ENCODE measurements around the gene IL10RB. TPM values are rescaled to one million over a fixed set of nuclear protein-coding genes. Genes with fewer than 3 reads are reported as not detected.
A peak's percentile ranks its signal among the peaks of the same experiment; 100 is the strongest.

Gene IL10RB
- total and polyA plus RNA-seq, 2 experiments from 2014 or later, result 27.1 to 29.2 TPM

- TF ChIP-seq EZH2 (IDR thresholded peaks at IDR 0.05; ENCODE audit: borderline replicate concordance), result no peak
- TF ChIP-seq EZH2phosphoT487 (IDR thresholded peaks at IDR 0.05; ENCODE audit: low read depth, severe bottlenecking, unreplicated experiment), result no peak
- TF ChIP-seq, protein P1, sequence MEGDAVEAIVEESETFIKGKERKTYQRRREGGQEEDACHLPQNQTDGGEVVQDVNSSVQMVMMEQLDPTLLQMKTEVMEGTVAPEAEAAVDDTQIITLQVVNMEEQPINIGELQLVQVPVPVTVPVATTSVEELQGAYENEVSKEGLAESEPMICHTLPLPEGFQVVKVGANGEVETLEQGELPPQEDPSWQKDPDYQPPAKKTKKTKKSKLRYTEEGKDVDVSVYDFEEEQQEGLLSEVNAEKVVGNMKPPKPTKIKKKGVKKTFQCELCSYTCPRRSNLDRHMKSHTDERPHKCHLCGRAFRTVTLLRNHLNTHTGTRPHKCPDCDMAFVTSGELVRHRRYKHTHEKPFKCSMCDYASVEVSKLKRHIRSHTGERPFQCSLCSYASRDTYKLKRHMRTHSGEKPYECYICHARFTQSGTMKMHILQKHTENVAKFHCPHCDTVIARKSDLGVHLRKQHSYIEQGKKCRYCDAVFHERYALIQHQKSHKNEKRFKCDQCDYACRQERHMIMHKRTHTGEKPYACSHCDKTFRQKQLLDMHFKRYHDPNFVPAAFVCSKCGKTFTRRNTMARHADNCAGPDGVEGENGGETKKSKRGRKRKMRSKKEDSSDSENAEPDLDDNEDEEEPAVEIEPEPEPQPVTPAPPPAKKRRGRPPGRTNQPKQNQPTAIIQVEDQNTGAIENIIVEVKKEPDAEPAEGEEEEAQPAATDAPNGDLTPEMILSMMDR (IDR thresholded peaks at IDR 0.05; ENCODE audit: poor library complexity), result no peak
- Histone ChIP-seq H3K9me2 (replicated peaks; ENCODE audit: insufficient read depth) (no peaks in the 10 kb centered on the region), H2AFZ (no peak overlapping the region), H3K36me3 (replicated peaks; ENCODE audit: insufficient read depth, low read depth) (no peaks in the 10 kb centered on the region), H3K4me3 (no peak overlapping the region), H3K79me2 (no peaks in the 10 kb centered on the region), H3K27ac (peak overlapping the region; percentile 34), H3K4me2 (no peak overlapping the region), H3K9me3 (ENCODE audit: low read depth) (no peaks in the 10 kb centered on the region), H3K4me1 (ENCODE audit: insufficient read depth) (peaks cover 3% of the 10 kb centered on the region), H4K20me1 (ENCODE audit: insufficient read depth, poor library complexity, severe bottlenecking) (no peaks in the 10 kb centered on the region), H3K27me3 (no peaks in the 10 kb centered on the region)
- WGBS (ENCODE audit: low lambda C conversion rate, missing lambda C conversion rate), result 77% methylated on average over 15 of the region's 15 CpGs
- DNase-seq (ENCODE audit: low spot score), result no peak
Measured at GRCh38 chr21:33286600-33287456, 20.7 kb downstream of the IL10RB start.

GRCh38 chr21:33289199-33289819 lies 23.1 kb downstream of the IL10RB start:
- H3K36me3 ChIP-seq (replicated peaks; ENCODE audit: insufficient read depth, low read depth), result no peaks in the 10 kb centered on the region
- H3K27me3 ChIP-seq, result no peaks in the 10 kb centered on the region
- H3K4me1 ChIP-seq (ENCODE audit: insufficient read depth), result peaks cover 3% of the 10 kb centered on the region
- no peaks in the 10 kb centered on the region for H3K9me3 ChIP-seq (ENCODE audit: low read depth)
- H3K27ac ChIP-seq, result no peak overlapping the region
- no peak overlapping the region for H2AFZ ChIP-seq
- H4K20me1 ChIP-seq (ENCODE audit: insufficient read depth, poor library complexity, severe bottlenecking), result no peaks in the 10 kb centered on the region
- H3K9me2 ChIP-seq (replicated peaks; ENCODE audit: insufficient read depth), result no peaks in the 10 kb centered on the region
- 69% methylated on average over 11 of the region's 11 CpGs for WGBS (ENCODE audit: low lambda C conversion rate, missing lambda C conversion rate)
- H3K79me2 ChIP-seq, result no peaks in the 10 kb centered on the region
- TF ChIP-seq EZH2 (IDR thresholded peaks at IDR 0.05; ENCODE audit: borderline replicate concordance) (no peak), EZH2phosphoT487 (IDR thresholded peaks at IDR 0.05; ENCODE audit: low read depth, severe bottlenecking, unreplicated experiment) (no peak)
- TF ChIP-seq, protein P1 (IDR thresholded peaks at IDR 0.05; ENCODE audit: poor library complexity), result no peak
- no peak overlapping the region for H3K4me3 ChIP-seq
- no peak for DNase-seq (ENCODE audit: low spot score)
- H3K4me2 ChIP-seq, result no peak overlapping the region

DNA sequence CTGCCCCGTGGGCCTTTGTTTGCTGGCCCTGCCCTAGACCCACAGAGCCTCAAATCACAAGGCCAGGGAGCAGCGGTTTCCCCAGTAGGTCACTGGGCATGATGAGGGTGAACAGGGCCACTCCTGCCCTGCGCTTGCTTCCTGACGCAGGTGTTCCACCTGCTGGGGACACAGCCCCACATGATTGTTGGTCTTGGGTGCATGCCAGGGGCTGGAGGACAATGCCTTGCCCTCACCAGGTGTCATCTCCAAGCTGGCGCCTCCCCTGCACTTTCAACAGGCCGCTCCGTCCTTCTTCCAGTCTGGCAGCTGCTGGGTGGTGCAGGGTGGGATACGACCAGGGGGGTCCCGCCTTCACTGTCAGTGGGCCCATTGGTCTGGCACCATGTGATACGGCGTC lies 24.3 kb downstream of the IL10RB start:
- H4K20me1 ChIP-seq (ENCODE audit: insufficient read depth, poor library complexity, severe bottlenecking), result no peaks in the 10 kb centered on the region
- no peak overlapping the region for H3K4me2 ChIP-seq
- no peak for DNase-seq (ENCODE audit: low spot score)
- no peak overlapping the region for H3K4me3 ChIP-seq
- TF ChIP-seq, protein P1 (IDR thresholded peaks at IDR 0.05; ENCODE audit: poor library complexity), result no peak
- TF ChIP-seq EZH2 (IDR thresholded peaks at IDR 0.05; ENCODE audit: borderline replicate concordance) (no peak), EZH2phosphoT487 (IDR thresholded peaks at IDR 0.05; ENCODE audit: low read depth, severe bottlenecking, unreplicated experiment) (no peak)
- H3K36me3 ChIP-seq (replicated peaks; ENCODE audit: insufficient read depth, low read depth), result no peaks in the 10 kb centered on the region
- 94% methylated on average over 11 of the region's 11 CpGs for WGBS (ENCODE audit: low lambda C conversion rate, missing lambda C conversion rate)
- H2AFZ ChIP-seq, result no peak overlapping the region
- no peaks in the 10 kb centered on the region for H3K27me3 ChIP-seq
- H3K4me1 ChIP-seq (ENCODE audit: insufficient read depth), result peaks cover 3% of the 10 kb centered on the region
- H3K9me2 ChIP-seq (replicated peaks; ENCODE audit: insufficient read depth), result no peaks in the 10 kb centered on the region
- no peaks in the 10 kb centered on the region for H3K79me2 ChIP-seq
- H3K27ac ChIP-seq, result no peak overlapping the region
- no peaks in the 10 kb centered on the region for H3K9me3 ChIP-seq (ENCODE audit: low read depth)

All from hepatocyte (in vitro differentiated cells).